Right hindlimb (tissue), 1 donor: ENCODE data around the gene LOC128125822.
A peak's percentile ranks its signal among the peaks of the same experiment; 100 is the strongest.

Experiments used
- DNase-seq: peaks from one replicate; pipeline ENCODE4 v3.0.0-alpha.2; 2018

Gene LOC128125822

GRCh38 chr6:63558278-63558677 lies 14.0 kb upstream of the LOC128125822 start:
- no peak for DNase-seq

GRCh38 chr6:63560801-63561287 lies 11.4 kb upstream of the LOC128125822 start:
- no peak for DNase-seq

- no peak for DNase-seq
These were observed 11.0 kb upstream of the LOC128125822 start for GRCh38 chr6:63561288-63561687.

- DNase-seq, result no peak
These were observed 9.0 kb upstream of the LOC128125822 start for GRCh38 chr6:63563235-63563634.

- DNase-seq, result no peak
These were observed 7.1 kb upstream of the LOC128125822 start for GRCh38 chr6:63565058-63565726.

GRCh38 chr6:63565727-63566596 lies 6.3 kb upstream of the LOC128125822 start:
- DNase-seq, result no peak

GRCh38 chr6:63567966-63568365 lies 4.3 kb upstream of the LOC128125822 start:
- no peak for DNase-seq

GRCh38 chr6:63571361-63572043 lies 778 bp upstream of the LOC128125822 start:
- DNase-seq, result no peak

GRCh38 chr6:63572747-63573075 lies 431 bp downstream of the LOC128125822 start:
- no peak for DNase-seq

- peak; percentile 77 for DNase-seq
These were observed 1.0 kb downstream of the LOC128125822 start for GRCh38 chr6:63573076-63573898.

GRCh38 chr6:63573899-63574553 lies 1.7 kb downstream of the LOC128125822 start:
- DNase-seq, result no peak

GRCh38 chr6:63574554-63574900 lies 2.2 kb downstream of the LOC128125822 start:
- DNase-seq, result no peak

- no peak for DNase-seq
These were observed 4.0 kb downstream of the LOC128125822 start for GRCh38 chr6:63576147-63576772.

GRCh38 chr6:63576985-63577712 lies 4.9 kb downstream of the LOC128125822 start:
- no peak for DNase-seq

- no peak for DNase-seq
These were observed 6.5 kb downstream of the LOC128125822 start for GRCh38 chr6:63578757-63579156.

- no peak for DNase-seq
These were observed 7.8 kb downstream of the LOC128125822 start for GRCh38 chr6:63579937-63580703.

- no peak for DNase-seq
These were observed 8.4 kb downstream of the LOC128125822 start for GRCh38 chr6:63580704-63580961.

GRCh38 chr6:63581355-63582013 lies 9.2 kb downstream of the LOC128125822 start:
- DNase-seq, result no peak

- DNase-seq, result no peak
These were observed 10.4 kb downstream of the LOC128125822 start for GRCh38 chr6:63582579-63583231.
